GM23338 (cell line): Measurements from ENCODE around the gene ANOS1. TPM values are rescaled to one million over a fixed set of nuclear protein-coding genes. Genes with fewer than 3 reads are reported as not detected.

Source experiments
- STAT1 ChIP-seq: IDR thresholded peaks from one replicate; pipeline ENCODE4 v1.6.1; 2016; ENCODE audit warnings: antibody characterized with exemption; ENCODE audit not compliant: unreplicated experiment
- ZNF331 ChIP-seq: fragments of 250-450 bp; sonication (Bioruptor Pico); IDR thresholded peaks from 2 replicates; pipeline ENCODE4 v1.5.0; 2020; ENCODE audit warnings: low read depth, mild to moderate bottlenecking, moderate library complexity
- polyA plus RNA-seq: library from polyadenylated mRNA; unstranded; fragments of >200 nt; fragmentation: Nextera tagmentation; extraction: Ambion mirVana; gene quantifications from 2 replicates; pipeline ENCODE4 v1.2.1, GENCODE V29; 2016
- total RNA-seq: library from RNA; depleted of rRNA; stranded (reverse); fragments of >200 nt; shearing (Covaris generic); gene quantifications from 2 replicates; pipeline ENCODE4 v1.2.3, GENCODE V29; 2014
- TF ChIP-seq, protein P1 (sequence below): fragments of 250-450 bp; sonication (Bioruptor Pico); IDR thresholded peaks from 2 replicates; pipeline ENCODE4 v1.5.0; 2020; ENCODE audit warnings: mild to moderate bottlenecking, moderate library complexity
- TF ChIP-seq, protein P2 (sequence below): IDR thresholded peaks from 2 replicates; pipeline ENCODE4 v1.6.1; 2016; ENCODE audit warnings: antibody characterized with exemption
- TF ChIP-seq, protein P3 (sequence below): IDR thresholded peaks from one replicate; pipeline ENCODE4 v1.6.1; 2018; ENCODE audit warnings: antibody characterized with exemption; ENCODE audit not compliant: unreplicated experiment

The ANOS1 gene
- total and polyA plus RNA-seq, 2 experiments from 2014 or later = 21.8 to 68.5 TPM

DNA sequence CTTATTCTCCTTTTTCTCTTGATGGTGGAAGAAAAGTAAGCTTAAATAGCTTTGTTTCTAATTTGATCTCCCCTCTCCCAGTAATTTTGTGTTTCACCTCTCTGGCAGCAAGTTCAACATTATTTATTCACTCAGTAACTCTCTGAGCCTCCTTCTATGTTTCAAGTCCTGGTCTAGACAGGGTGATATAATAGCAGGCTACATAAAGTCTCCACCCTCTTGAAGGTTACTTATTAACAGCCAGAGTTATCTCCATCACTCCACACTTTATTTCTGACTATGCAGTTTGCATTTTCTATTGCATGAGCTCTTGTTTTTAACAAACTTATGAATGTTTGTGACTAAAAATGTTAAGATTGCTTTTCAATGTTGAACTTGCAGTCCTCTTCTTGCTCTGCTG, 17.8 kb upstream of the ANOS1 start (continued):
- TF ChIP-seq, protein P1, sequence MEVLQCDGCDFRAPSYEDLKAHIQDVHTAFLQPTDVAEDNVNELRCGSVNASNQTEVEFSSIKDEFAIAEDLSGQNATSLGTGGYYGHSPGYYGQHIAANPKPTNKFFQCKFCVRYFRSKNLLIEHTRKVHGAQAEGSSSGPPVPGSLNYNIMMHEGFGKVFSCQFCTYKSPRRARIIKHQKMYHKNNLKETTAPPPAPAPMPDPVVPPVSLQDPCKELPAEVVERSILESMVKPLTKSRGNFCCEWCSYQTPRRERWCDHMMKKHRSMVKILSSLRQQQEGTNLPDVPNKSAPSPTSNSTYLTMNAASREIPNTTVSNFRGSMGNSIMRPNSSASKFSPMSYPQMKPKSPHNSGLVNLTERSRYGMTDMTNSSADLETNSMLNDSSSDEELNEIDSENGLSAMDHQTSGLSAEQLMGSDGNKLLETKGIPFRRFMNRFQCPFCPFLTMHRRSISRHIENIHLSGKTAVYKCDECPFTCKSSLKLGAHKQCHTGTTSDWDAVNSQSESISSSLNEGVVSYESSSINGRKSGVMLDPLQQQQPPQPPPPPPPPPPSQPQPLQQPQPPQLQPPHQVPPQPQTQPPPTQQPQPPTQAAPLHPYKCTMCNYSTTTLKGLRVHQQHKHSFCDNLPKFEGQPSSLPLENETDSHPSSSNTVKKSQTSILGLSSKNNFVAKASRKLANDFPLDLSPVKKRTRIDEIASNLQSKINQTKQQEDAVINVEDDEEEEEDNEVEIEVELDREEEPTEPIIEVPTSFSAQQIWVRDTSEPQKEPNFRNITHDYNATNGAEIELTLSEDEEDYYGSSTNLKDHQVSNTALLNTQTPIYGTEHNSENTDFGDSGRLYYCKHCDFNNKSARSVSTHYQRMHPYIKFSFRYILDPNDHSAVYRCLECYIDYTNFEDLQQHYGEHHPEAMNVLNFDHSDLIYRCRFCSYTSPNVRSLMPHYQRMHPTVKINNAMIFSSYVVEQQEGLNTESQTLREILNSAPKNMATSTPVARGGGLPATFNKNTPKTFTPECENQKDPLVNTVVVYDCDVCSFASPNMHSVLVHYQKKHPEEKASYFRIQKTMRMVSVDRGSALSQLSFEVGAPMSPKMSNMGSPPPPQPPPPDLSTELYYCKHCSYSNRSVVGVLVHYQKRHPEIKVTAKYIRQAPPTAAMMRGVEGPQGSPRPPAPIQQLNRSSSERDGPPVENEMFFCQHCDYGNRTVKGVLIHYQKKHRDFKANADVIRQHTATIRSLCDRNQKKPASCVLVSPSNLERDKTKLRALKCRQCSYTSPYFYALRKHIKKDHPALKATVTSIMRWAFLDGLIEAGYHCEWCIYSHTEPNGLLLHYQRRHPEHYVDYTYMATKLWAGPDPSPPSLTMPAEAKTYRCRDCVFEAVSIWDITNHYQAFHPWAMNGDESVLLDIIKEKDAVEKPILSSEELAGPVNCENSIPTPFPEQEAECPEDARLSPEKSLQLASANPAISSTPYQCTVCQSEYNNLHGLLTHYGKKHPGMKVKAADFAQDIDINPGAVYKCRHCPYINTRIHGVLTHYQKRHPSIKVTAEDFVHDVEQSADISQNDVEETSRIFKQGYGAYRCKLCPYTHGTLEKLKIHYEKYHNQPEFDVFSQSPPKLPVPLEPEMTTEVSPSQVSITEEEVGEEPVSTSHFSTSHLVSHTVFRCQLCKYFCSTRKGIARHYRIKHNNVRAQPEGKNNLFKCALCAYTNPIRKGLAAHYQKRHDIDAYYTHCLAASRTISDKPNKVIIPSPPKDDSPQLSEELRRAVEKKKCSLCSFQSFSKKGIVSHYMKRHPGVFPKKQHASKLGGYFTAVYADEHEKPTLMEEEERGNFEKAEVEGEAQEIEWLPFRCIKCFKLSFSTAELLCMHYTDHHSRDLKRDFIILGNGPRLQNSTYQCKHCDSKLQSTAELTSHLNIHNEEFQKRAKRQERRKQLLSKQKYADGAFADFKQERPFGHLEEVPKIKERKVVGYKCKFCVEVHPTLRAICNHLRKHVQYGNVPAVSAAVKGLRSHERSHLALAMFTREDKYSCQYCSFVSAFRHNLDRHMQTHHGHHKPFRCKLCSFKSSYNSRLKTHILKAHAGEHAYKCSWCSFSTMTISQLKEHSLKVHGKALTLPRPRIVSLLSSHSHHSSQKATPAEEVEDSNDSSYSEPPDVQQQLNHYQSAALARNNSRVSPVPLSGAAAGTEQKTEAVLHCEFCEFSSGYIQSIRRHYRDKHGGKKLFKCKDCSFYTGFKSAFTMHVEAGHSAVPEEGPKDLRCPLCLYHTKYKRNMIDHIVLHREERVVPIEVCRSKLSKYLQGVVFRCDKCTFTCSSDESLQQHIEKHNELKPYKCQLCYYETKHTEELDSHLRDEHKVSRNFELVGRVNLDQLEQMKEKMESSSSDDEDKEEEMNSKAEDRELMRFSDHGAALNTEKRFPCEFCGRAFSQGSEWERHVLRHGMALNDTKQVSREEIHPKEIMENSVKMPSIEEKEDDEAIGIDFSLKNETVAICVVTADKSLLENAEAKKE = no peak
- TF ChIP-seq, protein P2, sequence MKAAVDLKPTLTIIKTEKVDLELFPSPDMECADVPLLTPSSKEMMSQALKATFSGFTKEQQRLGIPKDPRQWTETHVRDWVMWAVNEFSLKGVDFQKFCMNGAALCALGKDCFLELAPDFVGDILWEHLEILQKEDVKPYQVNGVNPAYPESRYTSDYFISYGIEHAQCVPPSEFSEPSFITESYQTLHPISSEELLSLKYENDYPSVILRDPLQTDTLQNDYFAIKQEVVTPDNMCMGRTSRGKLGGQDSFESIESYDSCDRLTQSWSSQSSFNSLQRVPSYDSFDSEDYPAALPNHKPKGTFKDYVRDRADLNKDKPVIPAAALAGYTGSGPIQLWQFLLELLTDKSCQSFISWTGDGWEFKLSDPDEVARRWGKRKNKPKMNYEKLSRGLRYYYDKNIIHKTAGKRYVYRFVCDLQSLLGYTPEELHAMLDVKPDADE = no peak
- no peak for TF ChIP-seq STAT1
- TF ChIP-seq, protein P3, sequence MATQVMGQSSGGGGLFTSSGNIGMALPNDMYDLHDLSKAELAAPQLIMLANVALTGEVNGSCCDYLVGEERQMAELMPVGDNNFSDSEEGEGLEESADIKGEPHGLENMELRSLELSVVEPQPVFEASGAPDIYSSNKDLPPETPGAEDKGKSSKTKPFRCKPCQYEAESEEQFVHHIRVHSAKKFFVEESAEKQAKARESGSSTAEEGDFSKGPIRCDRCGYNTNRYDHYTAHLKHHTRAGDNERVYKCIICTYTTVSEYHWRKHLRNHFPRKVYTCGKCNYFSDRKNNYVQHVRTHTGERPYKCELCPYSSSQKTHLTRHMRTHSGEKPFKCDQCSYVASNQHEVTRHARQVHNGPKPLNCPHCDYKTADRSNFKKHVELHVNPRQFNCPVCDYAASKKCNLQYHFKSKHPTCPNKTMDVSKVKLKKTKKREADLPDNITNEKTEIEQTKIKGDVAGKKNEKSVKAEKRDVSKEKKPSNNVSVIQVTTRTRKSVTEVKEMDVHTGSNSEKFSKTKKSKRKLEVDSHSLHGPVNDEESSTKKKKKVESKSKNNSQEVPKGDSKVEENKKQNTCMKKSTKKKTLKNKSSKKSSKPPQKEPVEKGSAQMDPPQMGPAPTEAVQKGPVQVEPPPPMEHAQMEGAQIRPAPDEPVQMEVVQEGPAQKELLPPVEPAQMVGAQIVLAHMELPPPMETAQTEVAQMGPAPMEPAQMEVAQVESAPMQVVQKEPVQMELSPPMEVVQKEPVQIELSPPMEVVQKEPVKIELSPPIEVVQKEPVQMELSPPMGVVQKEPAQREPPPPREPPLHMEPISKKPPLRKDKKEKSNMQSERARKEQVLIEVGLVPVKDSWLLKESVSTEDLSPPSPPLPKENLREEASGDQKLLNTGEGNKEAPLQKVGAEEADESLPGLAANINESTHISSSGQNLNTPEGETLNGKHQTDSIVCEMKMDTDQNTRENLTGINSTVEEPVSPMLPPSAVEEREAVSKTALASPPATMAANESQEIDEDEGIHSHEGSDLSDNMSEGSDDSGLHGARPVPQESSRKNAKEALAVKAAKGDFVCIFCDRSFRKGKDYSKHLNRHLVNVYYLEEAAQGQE = no peak
- no peak for TF ChIP-seq ZNF331 (CRISPR knock-in tag)
